Measurements from ENCODE around the gene QRSL1. TPM values are rescaled to one million over a fixed set of nuclear protein-coding genes. Genes with fewer than 3 reads are reported as not detected.

Gene QRSL1
- total and polyA plus RNA-seq, 3 donors from 2014 or later = 9.1 to 13.3 (median 9.2) TPM

DNA sequence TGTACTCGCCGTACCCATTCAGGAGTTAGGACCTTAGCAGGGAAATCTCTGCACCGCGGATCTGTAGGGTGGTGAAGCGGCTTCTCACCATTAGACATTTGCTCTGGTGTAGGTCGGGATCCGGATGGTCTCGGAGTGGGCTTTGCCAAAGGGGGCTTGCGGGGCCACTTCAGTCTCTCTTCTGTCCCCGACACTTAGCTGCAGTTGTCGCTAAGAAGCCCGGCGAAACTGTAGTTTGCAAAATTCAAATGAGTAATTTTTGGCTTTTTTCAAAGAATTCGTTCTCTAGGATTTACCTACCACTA lies 433 bp downstream of the QRSL1 start:
- H3K4me3 ChIP-seq = peak overlapping the region; percentile 72 to 83
- no peaks in the 10 kb centered on the region for H3K27me3 ChIP-seq
- intact Hi-C loops (cut with DNase I; ENCODE audit: low total_unique reads) = no loop called here
- TF ChIP-seq, protein P1, sequence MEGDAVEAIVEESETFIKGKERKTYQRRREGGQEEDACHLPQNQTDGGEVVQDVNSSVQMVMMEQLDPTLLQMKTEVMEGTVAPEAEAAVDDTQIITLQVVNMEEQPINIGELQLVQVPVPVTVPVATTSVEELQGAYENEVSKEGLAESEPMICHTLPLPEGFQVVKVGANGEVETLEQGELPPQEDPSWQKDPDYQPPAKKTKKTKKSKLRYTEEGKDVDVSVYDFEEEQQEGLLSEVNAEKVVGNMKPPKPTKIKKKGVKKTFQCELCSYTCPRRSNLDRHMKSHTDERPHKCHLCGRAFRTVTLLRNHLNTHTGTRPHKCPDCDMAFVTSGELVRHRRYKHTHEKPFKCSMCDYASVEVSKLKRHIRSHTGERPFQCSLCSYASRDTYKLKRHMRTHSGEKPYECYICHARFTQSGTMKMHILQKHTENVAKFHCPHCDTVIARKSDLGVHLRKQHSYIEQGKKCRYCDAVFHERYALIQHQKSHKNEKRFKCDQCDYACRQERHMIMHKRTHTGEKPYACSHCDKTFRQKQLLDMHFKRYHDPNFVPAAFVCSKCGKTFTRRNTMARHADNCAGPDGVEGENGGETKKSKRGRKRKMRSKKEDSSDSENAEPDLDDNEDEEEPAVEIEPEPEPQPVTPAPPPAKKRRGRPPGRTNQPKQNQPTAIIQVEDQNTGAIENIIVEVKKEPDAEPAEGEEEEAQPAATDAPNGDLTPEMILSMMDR (IDR thresholded peaks at IDR 0.05) = no peak
- H3K27ac ChIP-seq = peak overlapping the region; percentile 48 to 88
- DNase-seq = no peak
- peaks cover 8% of the 10 kb centered on the region for H3K4me1 ChIP-seq
- H3K9me3 ChIP-seq = no peaks in the 10 kb centered on the region
- no peaks in the 10 kb centered on the region for H3K36me3 ChIP-seq (ENCODE audit: low read depth, missing control alignments)
- WGBS, 2 donors = 1 to 2% methylated on average over 10 to 14 of the region's 14 CpGs

DNA sequence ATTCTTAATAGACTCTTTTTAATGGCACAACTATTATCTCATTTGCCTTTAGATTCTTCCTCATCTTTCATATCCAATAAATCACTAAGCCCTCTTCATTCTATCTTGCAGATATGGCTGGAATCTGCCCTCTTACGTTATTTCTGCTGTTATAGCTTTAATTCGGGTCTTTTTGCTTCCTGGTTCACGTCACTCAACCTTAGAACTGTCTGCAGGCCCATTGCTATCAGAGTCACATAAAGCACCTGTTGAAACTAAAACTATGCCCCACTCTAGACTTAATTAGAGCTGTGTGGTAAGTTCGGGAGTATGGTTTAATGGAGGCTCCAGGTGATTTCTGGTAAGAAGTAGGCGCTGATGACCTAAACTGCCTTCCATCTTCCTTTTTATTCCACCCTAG lies 988 bp downstream of the QRSL1 start:
- Histone ChIP-seq H3K36me3 (ENCODE audit: low read depth, missing control alignments) (no peaks in the 10 kb centered on the region), H3K4me1 (peaks cover 8% of the 10 kb centered on the region), H3K27ac (no peak overlapping the region), H3K9me3 (no peaks in the 10 kb centered on the region), H3K4me3 (peak overlapping the region; percentile 72 to 83), H3K27me3 (no peaks in the 10 kb centered on the region)
- no peak for DNase-seq
- 30 to 32% methylated on average over 5 of the region's 5 CpGs for WGBS, 2 donors
- TF ChIP-seq, protein P1 (IDR thresholded peaks at IDR 0.05) = no peak
- TF ChIP-seq POLR2A (IDR thresholded peaks at IDR 0.05) = no peak
- intact Hi-C loops (cut with DNase I; ENCODE audit: low total_unique reads) = no loop called here

DNA sequence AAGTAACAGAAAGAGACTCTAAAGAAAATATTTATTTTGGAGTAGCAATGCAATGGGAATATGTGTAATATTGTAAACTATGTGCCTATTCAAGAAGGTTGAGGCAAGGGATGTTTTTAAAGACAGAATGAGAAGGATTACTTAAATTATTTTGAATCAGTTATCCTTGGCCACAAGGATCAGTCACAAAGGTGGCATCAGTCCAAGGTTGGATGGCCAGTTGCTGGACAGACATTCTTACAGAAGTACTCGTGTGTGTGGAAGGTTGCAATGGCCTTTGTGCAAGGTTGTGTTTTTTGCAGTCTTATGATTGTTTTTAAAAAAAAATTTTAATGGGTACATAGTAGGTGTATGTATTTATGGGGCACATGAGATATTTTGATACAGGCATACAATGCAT lies 2.0 kb downstream of the QRSL1 start:
- H3K4me3 ChIP-seq = no peak overlapping the region
- H3K4me1 ChIP-seq = peaks cover 8% of the 10 kb centered on the region
- TF ChIP-seq, protein P1 (IDR thresholded peaks at IDR 0.05) = no peak
- TF ChIP-seq POLR2A (IDR thresholded peaks at IDR 0.05) = no peak
- H3K9me3 ChIP-seq = no peaks in the 10 kb centered on the region
- intact Hi-C loops (cut with DNase I; ENCODE audit: low total_unique reads) = no loop called here
- H3K36me3 ChIP-seq (ENCODE audit: low read depth, missing control alignments) = no peaks in the 10 kb centered on the region
- no peak for DNase-seq
- H3K27ac ChIP-seq = no peak overlapping the region
- H3K27me3 ChIP-seq = no peaks in the 10 kb centered on the region
- 32 to 46% methylated on average over 1 of the region's 1 CpG for WGBS, 2 donors

DNA sequence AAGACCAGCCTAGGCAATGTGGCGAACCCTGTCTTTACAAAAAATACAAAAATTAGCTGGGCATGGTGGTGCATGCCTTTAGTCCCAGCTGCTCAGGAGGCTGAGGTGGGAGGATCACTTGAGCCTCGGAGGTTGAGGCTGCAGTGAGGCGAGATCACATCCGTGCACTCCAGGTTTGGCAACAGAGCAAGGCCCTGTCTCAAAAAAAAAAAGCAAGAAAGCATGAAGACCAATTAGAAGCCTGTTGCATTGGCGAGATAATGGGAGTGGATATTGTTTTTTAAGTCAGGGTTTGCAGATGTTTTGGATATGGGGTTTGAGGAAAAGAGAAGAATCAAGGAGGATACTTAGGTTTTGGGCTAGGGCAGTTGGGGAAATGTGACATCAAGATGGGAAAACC lies 5.2 kb downstream of the QRSL1 start:
- DNase-seq = no peak
- Histone ChIP-seq H3K9me3 (no peaks in the 10 kb centered on the region), H3K27me3 (no peaks in the 10 kb centered on the region), H3K27ac (no peak overlapping the region), H3K36me3 (ENCODE audit: low read depth, missing control alignments) (no peaks in the 10 kb centered on the region), H3K4me3 (no peak overlapping the region), H3K4me1 (peaks cover 8% of the 10 kb centered on the region)
- WGBS, 2 donors = 92 to 94% methylated on average over 5 of the region's 5 CpGs
- intact Hi-C loops (cut with DNase I; ENCODE audit: low total_unique reads) = no loop called here
- no peak for TF ChIP-seq POLR2A (IDR thresholded peaks at IDR 0.05)
- TF ChIP-seq, protein P1 (IDR thresholded peaks at IDR 0.05) = no peak

DNA sequence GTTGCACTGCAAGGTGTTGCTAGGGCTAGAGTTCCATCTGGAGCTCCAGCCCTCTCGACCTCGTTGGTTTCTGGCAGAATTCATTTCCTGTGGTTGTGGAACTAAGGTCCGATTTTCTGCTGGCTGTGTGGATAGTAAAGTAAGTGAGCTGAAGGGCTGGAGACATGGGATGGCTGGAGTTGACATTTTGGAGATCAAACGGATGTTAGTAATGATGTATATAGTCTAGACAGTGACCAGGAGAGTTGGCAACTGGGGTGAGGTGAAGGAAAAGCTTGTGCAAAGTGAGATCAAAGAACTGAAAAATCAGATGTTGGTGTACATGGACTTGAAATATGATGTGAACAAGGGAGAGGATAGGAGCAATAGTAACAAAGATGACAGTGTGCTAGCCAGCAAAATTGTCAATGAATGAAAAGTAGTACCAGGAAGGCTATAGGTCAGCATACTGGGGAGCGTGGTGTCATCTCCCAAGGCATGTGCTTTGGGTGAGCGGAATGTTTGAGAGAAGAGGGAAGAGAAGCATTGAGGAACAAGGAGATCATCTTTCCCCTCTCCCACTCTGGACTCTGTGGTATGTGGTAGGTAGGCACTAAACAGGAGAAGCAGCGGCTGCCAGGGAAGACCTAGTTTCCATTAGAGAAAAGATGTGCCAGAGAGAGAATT lies 7.8 kb downstream of the QRSL1 start:
- H3K27ac ChIP-seq = no peak overlapping the region
- DNase-seq = no peak
- intact Hi-C loops (cut with DNase I; ENCODE audit: low total_unique reads) = no loop called here
- no peaks in the 10 kb centered on the region for H3K4me1 ChIP-seq
- H3K27me3 ChIP-seq = no peaks in the 10 kb centered on the region
- H3K4me3 ChIP-seq = no peak overlapping the region
- TF ChIP-seq, protein P1 (IDR thresholded peaks at IDR 0.05) = no peak
- no peak for TF ChIP-seq POLR2A (IDR thresholded peaks at IDR 0.05)
- no peaks in the 10 kb centered on the region for H3K36me3 ChIP-seq (ENCODE audit: low read depth, missing control alignments)
- WGBS, 2 donors = 68 to 79% methylated on average over 7 of the region's 7 CpGs
- H3K9me3 ChIP-seq = no peaks in the 10 kb centered on the region

Measured in testis (tissue), 3 donors.